HG03460 (cell line): Measurements from ENCODE around the gene CAMK1D.
"Not testable (repeated sequence)": the region's sequence is repeated elsewhere in the genome, so short reads cannot be mapped to it uniquely, and the experiment has no call there.

Experiments
- ATAC-seq: cut with Tn5 transposase; IDR thresholded peaks from one replicate; pipeline ENCODE4 v1.9.1; 2021; ENCODE audit not compliant: unreplicated experiment

The CAMK1D gene

DNA sequence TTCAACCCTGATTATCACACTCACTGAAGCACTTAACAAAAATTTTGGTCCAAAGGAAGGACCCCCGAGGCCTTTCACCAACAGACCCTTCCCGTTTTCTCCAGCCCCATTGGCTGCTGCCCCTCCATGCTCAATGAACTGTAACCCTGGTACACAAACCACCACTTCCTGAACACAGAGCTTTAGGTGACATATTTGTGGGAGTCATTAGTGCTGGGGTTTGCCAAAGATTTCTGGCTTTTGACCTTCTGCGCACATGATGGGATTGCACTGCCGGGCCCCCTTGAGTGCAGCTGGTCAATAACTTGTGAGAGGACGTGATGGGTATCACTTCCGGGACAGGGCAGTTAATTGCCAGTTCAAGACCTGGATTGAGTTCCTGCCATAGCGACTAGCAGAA is 9.0 kb upstream of the CAMK1D start:
- no peak for ATAC-seq

GRCh38 chr10:12340937-12341336 is 8.4 kb upstream of the CAMK1D start:
- ATAC-seq = no peak

- no peak for ATAC-seq
These were observed 7.8 kb upstream of the CAMK1D start for GRCh38 chr10:12341526-12341925.

DNA sequence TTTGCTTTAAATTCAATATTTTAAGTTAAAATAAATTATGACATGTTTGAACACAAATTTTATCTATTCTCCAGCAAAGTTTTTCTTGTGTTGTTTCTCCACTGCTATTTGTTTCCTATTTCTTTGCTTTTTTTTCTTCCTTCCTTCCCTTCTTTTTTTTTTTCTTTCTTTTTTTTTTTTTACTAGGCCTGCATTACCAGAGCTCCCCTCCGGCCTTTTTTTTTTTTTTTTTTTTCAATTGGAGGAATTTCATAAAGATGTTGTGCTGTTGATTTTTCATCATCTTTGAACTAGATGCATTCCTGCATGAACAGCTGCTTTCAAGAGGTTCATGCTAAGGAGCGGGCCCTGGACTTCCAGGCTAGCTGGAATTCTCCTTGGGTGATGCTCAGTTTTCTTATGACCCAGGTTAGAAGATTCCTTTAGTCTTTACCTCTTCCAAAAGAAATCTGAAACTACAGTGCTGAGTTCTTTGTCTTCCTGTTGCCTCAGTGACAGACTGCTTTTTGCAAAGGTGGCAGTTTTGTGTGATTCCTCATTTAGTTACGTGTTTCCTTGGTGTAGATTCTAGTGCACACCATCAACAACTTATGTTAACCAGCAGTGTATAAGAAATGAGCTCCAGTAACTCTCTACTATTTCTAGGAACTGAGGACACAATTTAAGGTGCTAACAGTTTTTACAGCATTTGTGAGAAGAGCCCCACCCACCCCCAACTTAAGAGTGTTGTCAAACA is 4.8 kb upstream of the CAMK1D start:
- no peak for ATAC-seq

DNA sequence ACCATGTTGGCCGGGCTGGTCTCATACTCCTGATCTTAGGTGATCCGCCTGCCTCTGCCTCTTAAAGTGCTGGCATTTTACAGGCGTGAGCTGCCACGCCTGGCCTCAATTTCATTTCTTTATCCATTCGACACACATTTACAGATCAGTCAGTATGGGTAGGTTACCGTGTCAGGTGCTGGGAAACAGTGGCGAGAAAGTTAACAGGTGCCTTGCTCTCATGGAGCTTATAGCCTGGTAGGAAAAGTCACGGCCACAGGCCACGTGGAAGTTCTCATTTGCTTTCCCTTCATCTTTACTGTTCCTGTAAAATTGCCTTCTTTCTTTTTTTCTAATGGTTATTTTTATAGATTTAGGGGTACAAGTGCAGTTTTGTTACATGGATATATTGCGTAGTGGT is 2.6 kb upstream of the CAMK1D start:
- no peak for ATAC-seq

DNA sequence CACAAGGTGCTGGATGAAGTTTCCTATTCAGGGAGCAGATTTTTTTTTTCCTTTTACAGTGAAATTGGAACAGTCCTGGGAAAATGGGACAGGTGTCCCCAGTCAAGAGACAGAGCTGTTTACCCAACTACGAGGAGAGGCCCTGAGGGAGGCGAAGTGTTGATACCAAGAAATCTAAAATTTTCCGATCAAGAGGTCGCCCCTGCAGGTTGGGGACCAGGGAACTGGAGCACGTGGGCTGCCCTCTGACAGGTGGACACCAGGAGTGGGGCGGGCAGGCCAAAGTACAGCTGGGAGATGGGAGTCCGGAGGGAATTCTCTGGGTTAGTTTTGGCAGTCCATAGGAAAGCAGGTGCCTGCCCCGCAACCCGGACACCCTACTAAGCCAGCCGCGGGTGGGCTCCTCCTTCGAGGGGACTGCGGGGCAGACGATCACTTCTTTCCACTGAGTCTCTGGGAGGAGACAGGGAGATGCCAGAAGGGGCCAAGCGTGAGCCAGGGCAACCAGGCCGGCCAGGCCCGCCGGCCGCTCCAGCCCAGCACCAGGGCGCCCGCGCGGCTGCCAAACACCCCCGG is 965 bp upstream of the CAMK1D start:
- no peak for ATAC-seq

DNA sequence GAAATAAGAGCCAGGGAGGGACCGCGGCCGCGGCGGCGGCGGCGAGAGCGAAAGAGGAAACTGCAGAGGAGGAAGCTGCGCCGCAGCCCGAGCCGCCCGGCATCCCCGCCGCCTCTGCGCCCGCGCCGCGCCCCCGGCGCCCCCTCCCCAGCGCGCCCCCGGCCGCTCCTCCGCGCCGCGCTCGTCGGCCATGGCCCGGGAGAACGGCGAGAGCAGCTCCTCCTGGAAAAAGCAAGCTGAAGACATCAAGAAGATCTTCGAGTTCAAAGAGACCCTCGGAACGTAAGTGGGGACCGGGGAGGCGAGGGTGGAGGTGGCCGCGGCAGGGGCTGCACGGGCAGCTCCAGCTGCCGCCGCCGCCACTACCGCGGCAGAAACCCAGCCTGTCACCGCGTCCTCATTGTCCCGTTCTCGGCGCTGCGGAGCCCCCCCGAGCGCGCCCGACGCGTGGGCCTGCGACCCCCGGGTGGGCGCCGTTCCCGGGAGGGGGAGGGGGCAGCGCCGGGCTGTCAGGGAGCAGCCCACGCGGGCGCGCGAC is 351 bp downstream of the CAMK1D start:
- peak; percentile 50 for ATAC-seq

- no peak for ATAC-seq
These were observed 973 bp downstream of the CAMK1D start for GRCh38 chr10:12350167-12350872.

DNA sequence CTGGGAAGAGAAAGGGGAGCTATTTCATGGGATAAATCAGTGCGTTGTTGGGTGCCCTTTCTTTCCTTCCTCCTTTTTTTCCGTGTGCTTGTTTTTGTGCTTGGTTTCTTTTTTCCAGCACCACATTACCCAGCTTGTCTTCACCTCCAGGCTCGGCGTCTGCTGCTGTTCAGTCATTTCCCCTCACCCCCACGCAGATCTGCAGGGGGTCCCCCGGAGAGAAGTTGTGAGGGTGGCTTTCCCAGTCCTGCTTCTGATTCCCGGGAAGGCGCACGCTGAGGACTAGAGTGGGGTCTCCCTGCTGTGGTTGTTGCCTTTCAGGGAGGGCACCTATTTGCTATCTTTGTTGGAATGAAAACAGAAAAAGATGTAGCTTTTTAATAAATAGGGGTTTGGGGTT is 1.6 kb downstream of the CAMK1D start:
- no peak for ATAC-seq

DNA sequence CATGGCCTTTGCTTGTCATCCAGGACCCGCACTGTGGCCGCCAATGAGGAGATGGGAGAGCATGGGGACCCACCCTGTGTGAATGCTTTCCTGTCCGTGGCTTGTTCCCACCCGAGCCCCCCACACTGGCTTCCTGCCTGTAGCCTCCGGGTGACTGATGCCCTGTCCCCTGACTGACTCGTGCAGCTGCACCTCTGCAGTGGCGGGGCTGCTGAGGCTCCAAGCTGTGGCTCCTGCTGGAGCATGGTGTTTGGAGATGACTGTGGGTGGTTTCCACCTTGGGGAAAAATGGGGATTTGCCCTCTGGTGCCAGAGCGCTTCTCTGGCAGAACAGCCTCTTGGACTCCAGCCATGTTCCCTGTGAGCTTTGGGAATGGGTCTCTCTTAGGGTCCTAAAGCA is 2.1 kb downstream of the CAMK1D start:
- no peak for ATAC-seq

- no peak for ATAC-seq
These were observed 2.5 kb downstream of the CAMK1D start for GRCh38 chr10:12351889-12352288.

DNA sequence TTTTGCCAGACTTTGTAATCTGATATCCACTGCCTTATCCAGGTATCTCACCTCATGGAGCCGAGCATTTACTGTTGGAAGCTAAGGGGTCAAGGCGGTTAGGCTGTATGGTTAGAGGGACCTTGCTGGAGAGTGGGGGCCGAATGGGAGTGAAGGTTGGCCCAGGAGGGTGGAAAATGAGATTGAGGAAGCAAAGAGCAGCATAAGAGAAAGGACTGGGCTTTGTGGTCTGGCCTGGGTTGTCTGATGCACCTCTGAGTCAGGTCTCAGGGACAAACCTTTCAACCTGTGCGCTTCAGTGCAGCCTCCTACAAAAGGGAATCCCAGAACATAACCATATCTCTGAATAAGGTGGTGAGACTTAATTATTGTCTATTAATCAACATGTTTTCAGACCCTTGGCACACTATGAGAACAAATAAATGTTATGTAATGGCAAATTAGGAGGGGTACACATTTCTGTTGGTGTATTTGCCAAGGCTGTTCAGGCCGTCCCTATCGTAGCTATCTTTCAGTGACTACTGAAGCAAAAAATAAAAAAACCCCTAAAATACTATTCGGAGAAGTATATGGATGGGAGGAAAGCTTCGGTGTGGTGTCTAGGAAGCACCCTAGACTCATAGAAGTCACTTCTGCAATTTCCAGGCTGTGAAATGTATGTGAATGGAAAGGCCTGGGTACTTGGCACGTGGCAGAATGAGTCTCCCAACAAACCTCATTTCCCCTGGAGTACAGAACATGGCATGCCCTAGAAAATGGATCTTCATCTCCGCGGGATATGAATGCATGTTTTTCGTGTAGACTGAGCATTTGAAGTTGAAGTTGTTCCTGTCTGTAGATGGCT is 4.3 kb downstream of the CAMK1D start:
- no peak for ATAC-seq

- ATAC-seq = not testable (repeated sequence)
These were observed 5.3 kb downstream of the CAMK1D start for GRCh38 chr10:12354696-12355095.

GRCh38 chr10:12355384-12355783 is 6.0 kb downstream of the CAMK1D start:
- ATAC-seq = no peak

GRCh38 chr10:12357525-12358151 is 8.3 kb downstream of the CAMK1D start:
- ATAC-seq = no peak

DNA sequence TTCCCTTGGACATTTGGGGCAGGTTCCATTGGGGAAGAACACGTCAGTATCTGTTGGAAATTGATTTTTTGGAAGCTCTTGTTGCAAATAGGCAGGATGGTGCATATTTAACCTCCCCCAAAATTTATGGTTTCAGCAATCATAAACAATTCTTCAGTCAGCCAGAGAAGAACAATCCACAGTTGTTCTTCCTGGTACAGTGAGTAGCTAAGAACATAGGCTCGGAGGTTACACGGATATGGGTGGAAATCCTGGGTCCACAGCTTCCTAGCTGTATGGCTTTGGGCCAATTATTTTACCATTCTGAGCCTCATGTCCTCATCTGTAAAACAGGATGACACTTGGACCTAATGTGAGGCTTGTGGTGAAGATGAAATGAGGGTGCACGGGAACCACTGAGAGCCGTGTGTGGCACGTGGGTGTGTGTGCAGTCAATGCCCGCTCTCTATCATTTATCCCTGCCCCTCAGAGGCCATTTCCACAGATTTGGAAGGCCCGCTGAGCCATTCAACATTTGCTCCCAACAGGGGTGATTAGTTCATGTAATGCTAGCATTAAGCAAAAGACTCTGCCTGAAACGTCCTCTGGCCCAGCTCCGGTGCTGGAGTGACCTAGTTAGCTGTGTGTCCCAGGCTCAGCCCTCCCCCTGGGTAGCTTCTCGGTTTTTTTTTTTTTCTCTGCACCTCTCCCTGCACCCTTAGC is 9.7 kb downstream of the CAMK1D start:
- ATAC-seq = no peak

- ATAC-seq = no peak
These were observed 11.1 kb downstream of the CAMK1D start for GRCh38 chr10:12360461-12360860.

- not testable (repeated sequence) for ATAC-seq
These were observed 11.8 kb downstream of the CAMK1D start for GRCh38 chr10:12361115-12361514.

DNA sequence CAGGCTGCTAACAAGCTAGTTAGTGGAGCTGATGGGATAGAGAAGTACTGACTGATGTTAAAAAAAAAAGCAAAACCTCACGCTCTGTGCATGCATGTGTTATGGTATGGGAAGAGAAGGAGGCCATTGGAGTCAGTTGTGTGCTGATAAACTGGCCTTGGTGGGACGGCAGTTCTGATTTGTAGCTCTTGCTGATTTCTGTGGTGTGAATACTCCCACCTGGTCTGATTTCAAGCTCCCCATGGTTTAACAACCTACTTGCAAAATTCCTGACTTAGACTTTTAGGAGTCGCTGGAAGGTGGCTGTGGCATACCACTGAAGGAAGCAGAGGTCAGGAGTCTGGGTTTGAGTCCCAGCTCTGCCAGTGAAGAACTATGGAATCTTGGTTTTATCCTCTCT is 15.2 kb downstream of the CAMK1D start:
- ATAC-seq = no peak

GRCh38 chr10:12367272-12367671 is 17.9 kb downstream of the CAMK1D start:
- ATAC-seq = no peak
